Inflammatory macrophage treated with lipopolysaccharide for 1 hour (primary cell): ENCODE measurements around the gene C19orf73.

Source experiments
- DNase-seq, 2 donors: peaks; one replicate each; pipeline ENCODE4 v3.0.0-alpha.2; 2020 to 2022

C19orf73 gene

GRCh38 chr19:49120868-49121267 lies 1.9 kb upstream of the C19orf73 start:
- no peak for DNase-seq

- no peak for DNase-seq
Measured at GRCh38 chr19:49120325-49120683, 1.4 kb upstream of the C19orf73 start.

GRCh38 chr19:49119411-49120324 lies 725 bp upstream of the C19orf73 start, which contains the start of gene PPFIA3:
TSS of gene PPFIA3 (plus strand) at chr19:49119544. CDS start at chr19:49127874, 8,330 bp downstream.
- DNase-seq: peak; percentile 29 to 32

GRCh38 chr19:49117677-49118564 lies 1.0 kb downstream of the C19orf73 start:
- no peak for DNase-seq

- DNase-seq: peak; percentile 63 to 75
Measured at GRCh38 chr19:49116544-49116943, 2.4 kb downstream of the C19orf73 start.

GRCh38 chr19:49114630-49115363 lies 4.1 kb downstream of the C19orf73 start:
- peak; percentile 35 to 56 for DNase-seq

GRCh38 chr19:49113762-49114629 lies 4.9 kb downstream of the C19orf73 start, which contains the start of gene LIN7B:
TSS of gene LIN7B (plus strand) at chr19:49114370. CDS start at chr19:49114405, 35 bp downstream.
- DNase-seq: peak; percentile 41 to 72

- no peak for DNase-seq
Measured at GRCh38 chr19:49111218-49111998, 7.5 kb downstream of the C19orf73 start.

GRCh38 chr19:49110567-49110966 lies 8.4 kb downstream of the C19orf73 start:
- DNase-seq: no peak

- no peak for DNase-seq
Measured at GRCh38 chr19:49109569-49110233, 9.2 kb downstream of the C19orf73 start.

- no peak for DNase-seq
Measured at GRCh38 chr19:49109051-49109450, 9.9 kb downstream of the C19orf73 start.

GRCh38 chr19:49107625-49108459 lies 11.1 kb downstream of the C19orf73 start:
- DNase-seq: no peak

- DNase-seq: peak in 1 of 2 donors; percentile 47
Measured at GRCh38 chr19:49106648-49107135, 12.3 kb downstream of the C19orf73 start.

GRCh38 chr19:49104229-49104864 lies 14.6 kb downstream of the C19orf73 start:
- DNase-seq: no peak

GRCh38 chr19:49103331-49104085 lies 15.4 kb downstream of the C19orf73 start:
- no peak for DNase-seq

GRCh38 chr19:49102303-49102702 lies 16.6 kb downstream of the C19orf73 start:
- no peak for DNase-seq

- DNase-seq: no peak
Measured at GRCh38 chr19:49101160-49101559, 17.8 kb downstream of the C19orf73 start.

GRCh38 chr19:49098795-49099194 lies 20.1 kb downstream of the C19orf73 start:
- no peak for DNase-seq
